H7 (cell line): ENCODE results near the gene DDX25. TPM values are rescaled to one million over a fixed set of nuclear protein-coding genes. Genes with fewer than 3 reads are reported as not detected.

Experiments
- DNase-seq: peaks from one replicate; pipeline ENCODE4 v3.0.0; 2012
- H3K27me3 ChIP-seq: 2 replicates; pipeline ENCODE4 v1.6.0; 2011; ENCODE audit warnings: mild to moderate bottlenecking, low read length; ENCODE audit not compliant: control insufficient read depth, insufficient read depth
- H3K36me3 ChIP-seq: replicated peaks from 2 replicates; pipeline ENCODE4 v1.5.1; 2011; ENCODE audit warnings: low read length; ENCODE audit not compliant: control insufficient read depth, insufficient read depth
- H3K4me3 ChIP-seq: 2 replicates; pipeline ENCODE4 v1.5.1; 2011; ENCODE audit warnings: low read depth, mild to moderate bottlenecking, control low read depth, low read length, moderate library complexity; ENCODE audit not compliant: insufficient read depth
- total RNA-seq: library from RNA; depleted of rRNA; stranded (reverse); fragments of >200 nt; shearing (Covaris generic); gene quantifications from 2 replicates; pipeline ENCODE4 v1.2.3, GENCODE V29; 2014

The DDX25 gene
- total RNA-seq, 1 experiment from 2014 or later = 6.7 TPM

DNA sequence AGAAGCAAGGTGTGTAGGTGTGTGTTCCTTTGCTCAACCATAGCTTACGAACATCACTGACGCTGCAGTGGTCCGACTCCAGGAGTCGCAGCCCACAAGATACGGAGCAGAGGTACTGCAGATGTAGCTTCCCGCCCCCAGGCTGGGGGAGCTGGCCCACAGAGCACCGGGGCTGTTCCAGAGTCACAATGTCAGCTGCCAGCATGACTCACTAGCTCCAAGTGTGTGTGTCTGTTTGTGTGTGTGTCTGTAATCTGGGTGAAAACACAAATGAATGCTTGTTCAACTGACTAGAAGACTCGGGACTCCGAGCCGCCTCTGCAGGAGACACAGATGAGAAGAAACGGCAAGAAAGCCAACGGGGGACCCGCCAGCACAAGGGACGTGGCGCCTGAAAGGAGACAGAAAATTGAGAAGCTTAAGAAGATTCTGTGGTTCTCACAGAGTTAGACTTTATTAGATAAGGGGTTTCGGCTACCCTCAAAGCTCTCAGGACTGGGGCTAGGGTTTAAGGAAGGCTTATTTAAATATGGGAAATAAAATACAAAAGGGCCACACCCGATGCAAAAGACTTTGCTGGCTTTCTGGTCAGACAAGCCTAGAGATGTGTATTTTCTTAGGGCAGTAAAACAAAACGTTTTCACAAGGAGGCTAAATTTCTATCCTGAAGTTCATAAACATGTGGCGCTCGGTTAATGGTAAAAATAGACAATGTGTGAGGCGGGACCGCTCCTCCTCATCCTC, 52.3 kb downstream of the DDX25 start:
- Histone ChIP-seq H3K36me3 (no peaks in the 10 kb centered on the region), H3K4me3 (no peak overlapping the region)
- no peak for DNase-seq

DNA sequence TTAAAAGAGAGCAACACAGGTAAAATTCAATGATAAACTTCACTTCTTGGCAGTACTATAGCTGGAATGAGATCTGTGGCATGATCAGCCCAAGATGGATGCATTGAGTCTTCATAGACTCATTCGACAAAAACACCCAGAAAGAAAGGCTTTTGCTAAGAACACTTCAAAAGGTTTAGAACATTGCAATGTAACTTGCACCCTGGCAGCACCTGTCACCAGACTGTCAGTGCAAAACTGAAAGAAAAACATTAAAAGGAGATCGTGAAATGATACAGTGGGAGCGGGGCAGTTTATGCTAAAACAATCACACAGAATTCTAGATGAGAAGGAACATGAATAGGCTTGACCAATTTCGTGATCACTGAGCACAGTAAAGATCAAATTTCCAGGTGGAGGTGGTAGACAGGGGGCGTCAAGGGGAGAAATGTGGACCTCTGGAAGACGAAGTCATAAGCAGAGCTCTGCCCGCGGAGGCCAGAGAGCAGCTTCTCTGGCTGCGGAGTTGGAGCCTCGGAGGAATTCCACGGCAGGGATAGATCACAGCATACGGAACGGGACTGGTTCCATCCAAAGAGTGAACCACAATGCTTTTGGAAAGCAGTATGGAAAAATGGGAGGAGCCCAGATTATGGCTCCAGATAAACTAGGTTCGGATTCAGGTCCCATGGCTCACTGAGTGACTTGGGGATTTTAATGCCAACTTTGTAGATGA, 53.5 kb downstream of the DDX25 start:
- Histone ChIP-seq H3K36me3 (no peaks in the 10 kb centered on the region), H3K4me3 (no peak overlapping the region), H3K27me3 (no peaks in the 10 kb centered on the region)
- no peak for DNase-seq

More for the DNA sequence above, 52.3 kb downstream of the DDX25 start:
- H3K27me3 ChIP-seq = no peaks in the 10 kb centered on the region

DNA sequence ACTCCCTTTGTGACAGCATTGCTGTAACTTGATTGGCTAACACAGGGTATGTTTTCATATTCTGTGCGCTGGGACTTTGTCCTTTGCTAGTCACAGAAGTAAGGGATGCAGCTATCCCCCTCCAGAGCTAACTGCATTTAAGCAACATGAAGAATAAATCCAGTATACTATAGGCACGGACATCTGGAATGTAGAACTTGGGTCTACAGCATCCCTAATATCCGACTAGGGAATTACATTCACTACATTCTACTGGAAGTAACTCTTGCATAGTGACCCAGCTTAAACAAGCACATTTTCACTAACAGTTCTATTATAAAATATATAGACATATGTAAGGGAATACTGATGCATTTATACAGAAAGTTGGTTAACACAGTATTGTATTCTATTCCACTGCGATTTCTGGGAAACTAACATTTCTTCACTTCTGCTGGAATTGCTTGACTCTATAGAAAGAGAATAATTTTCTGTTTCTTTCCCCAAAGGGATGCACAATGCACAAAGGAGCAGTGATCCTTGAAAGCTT, 54.6 kb downstream of the DDX25 start:
- no peaks in the 10 kb centered on the region for H3K27me3 ChIP-seq
- H3K36me3 ChIP-seq = no peaks in the 10 kb centered on the region
- H3K4me3 ChIP-seq = no peak overlapping the region
- DNase-seq = no peak

DNA sequence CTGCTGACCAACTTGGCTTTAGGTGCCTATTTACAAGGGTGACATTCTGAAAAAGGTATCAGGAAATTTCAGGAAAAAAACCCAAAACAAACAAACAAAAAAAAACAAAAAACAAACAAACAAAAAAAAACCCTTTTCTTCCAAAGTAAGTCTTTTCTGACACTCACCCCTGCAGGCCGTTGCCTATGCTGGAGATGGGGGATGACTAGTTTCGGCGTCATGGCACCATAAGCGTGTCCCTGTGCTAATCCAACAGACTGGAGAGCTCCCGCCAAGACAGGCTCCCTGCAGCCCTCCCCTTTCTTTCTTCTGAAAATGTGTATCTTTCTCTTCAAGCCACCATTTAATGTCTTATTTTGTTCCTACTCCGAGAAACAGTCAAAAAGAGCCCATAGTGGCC, 55.2 kb downstream of the DDX25 start:
- DNase-seq = no peak
- no peaks in the 10 kb centered on the region for H3K27me3 ChIP-seq
- no peaks in the 10 kb centered on the region for H3K36me3 ChIP-seq

DNA sequence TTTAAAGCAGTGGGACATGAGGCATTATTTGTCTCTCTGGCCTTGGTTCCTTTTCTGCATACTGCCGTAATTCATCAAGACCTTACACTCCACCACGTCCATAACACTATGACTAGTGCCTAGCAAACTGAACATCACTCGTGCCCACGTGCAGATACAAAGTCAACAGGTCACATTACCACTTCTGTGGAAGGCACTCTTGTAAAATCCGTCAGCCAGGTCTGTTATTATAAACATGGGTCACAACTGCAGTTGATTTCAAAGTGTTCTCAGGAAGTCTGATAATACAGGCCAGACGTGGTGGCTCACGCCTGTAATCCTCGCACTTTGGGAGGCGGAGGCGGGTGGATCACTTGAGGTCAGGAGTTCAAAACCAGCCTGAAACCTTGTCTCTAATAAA, 55.6 kb downstream of the DDX25 start:
- H3K27me3 ChIP-seq = no peaks in the 10 kb centered on the region

More for the DNA sequence above, 55.2 kb downstream of the DDX25 start:
- no peak overlapping the region for H3K4me3 ChIP-seq

DNA sequence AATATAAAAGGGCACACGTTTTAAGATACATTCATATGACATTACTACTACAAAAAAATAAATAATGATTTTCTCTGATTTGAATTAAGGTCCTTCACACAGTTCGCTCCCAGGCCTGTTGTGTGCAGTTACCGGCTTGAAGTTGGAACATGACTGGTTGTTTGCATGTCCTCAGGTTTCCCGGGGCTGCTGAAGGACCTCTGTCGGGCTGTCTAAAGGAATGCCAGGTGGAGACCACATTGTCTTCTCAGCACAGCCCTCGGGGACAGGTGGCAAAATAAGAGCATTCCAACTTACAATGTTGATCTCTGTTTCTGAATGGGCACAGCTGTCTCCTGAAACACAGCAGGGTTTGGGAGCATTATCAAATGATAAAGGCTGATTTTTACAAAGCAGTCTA, 56.5 kb downstream of the DDX25 start:
- no peak for DNase-seq
- H3K36me3 ChIP-seq = no peaks in the 10 kb centered on the region
- H3K4me3 ChIP-seq = no peak overlapping the region
- no peaks in the 10 kb centered on the region for H3K27me3 ChIP-seq

More for the DNA sequence above, 55.6 kb downstream of the DDX25 start:
- no peaks in the 10 kb centered on the region for H3K36me3 ChIP-seq
- no peak for DNase-seq
- H3K4me3 ChIP-seq = no peak overlapping the region

DNA sequence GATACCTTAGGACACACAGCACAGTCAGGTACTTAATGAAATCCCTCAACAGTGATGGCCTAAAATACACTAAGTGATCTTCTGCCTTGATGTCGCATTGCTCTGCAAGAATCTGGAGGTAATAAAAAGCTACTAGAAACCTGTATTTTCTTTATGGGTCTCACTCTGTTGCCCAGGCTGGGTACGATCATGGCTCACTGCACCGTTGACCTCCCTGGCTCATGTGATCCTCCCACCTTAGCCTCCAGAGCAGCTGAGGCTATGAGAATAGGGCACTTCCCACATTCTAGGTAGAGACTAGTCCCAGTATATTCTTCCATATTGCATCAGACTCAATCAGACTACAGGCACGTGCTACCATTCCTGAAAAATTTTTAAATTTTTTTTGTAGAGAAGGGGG, 63.2 kb downstream of the DDX25 start:
- no peaks in the 10 kb centered on the region for H3K27me3 ChIP-seq
- DNase-seq = no peak
- H3K36me3 ChIP-seq = no peaks in the 10 kb centered on the region; the same call in 1 of the 2 replicates
- no peak overlapping the region for H3K4me3 ChIP-seq

DNA sequence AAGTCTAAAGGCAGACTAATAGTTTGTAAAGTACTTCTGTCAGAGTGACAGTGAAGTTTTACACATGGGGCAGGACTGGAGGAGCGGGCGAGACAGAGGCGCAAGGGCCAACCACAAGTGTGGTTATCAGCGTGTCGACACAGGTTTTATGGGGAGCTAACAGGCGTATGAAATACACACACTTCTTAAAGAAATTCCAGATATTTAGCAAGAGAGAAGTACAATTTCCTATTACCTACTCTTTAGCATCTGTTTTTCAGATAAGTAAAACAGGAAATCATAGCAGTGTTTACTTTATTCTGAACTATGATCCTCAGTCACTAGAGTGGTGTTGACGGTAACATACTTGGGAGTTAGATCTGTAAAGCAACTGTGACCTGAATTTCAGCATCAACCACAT, 64.0 kb downstream of the DDX25 start:
- DNase-seq = no peak
- no peaks in the 10 kb centered on the region for H3K27me3 ChIP-seq
- H3K4me3 ChIP-seq = no peak overlapping the region
- H3K36me3 ChIP-seq = no peaks in the 10 kb centered on the region; the same call in 1 of the 2 replicates

DNA sequence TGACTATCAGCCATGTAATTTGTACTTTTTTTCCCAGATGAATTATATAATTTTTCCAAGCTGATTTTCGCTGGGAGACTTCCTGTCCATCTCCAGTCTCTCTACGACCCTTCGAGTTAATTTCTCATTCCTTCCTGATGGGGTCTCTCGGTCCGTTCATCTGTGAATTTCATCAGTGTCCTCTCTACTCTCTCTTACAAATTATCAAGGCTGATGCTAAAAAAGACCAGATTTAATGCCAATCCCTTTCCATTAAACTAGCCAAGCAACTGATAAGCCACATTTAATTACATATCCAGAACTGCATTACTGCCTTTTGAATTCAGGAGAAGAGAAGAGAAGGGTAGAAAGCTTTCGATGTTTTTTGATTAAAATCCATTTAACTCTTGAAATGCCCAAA, 67.3 kb downstream of the DDX25 start:
- H3K27me3 ChIP-seq = no peaks in the 10 kb centered on the region
- peak; percentile 8 for DNase-seq
- no peaks in the 10 kb centered on the region; the same call in 1 of the 2 replicates for H3K36me3 ChIP-seq
- H3K4me3 ChIP-seq = no peak overlapping the region

DNA sequence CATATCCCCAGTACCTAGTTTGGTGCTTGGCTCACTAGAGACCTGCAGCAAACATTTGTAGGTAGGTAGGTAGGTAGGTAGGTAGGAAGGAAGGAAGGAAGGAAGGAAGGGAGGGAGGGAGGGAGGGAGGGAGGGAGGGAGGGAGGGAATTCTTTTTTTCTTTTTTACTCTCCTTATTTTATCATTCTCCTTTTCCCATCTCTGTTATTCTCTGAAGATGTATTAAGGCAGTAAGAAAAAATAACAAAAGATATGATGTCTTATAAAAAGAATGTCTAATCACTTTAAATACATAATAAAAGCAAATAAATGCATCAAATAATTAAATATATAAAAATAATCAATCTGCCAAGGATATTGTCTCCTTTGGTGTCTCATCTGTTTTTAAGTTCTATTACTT, 70.0 kb downstream of the DDX25 start:
- no peak for DNase-seq
- Histone ChIP-seq H3K36me3 (no peaks in the 10 kb centered on the region; the same call in 1 of the 2 replicates), H3K4me3 (no peak overlapping the region), H3K27me3 (no peaks in the 10 kb centered on the region)

DNA sequence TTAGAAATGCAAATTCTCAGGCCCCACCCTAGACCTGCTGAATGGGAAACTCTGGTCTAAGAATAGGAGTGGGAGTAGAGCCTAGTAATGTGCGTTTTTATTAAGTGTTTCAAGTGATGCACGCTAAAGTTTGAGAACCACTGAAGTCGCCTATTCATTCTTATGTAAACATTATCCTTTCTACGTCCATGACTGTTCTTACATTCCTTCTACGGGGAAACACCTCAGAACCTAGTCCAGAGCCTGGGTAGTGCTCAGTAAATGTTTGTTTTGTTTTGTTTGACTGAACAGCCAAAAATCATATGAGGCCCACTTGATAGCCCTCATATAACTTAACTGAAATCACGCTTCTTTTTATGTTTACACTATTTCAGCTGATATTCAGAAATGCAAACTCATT, 71.3 kb downstream of the DDX25 start:
- Histone ChIP-seq H3K4me3 (no peak overlapping the region), H3K36me3 (no peaks in the 10 kb centered on the region; the same call in 1 of the 2 replicates)
- DNase-seq = no peak

DNA sequence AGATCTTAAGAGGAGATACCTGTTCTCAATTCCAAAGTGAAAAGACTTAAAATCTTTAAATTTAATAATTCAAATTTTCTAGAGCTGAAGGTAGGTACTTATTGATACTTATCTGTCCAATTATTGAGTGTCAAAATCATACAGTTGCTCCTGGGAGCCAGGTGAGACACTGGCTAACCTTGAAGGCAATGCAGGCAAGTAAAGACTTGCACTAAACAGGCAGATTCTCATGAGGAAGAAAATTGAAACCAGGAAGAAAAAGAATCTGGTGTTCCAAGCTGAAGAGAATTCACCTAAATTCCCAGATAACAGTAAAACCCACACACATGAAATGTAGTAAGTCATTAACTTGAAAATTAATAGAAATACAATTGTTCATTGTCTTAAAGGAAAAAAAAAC, 71.8 kb downstream of the DDX25 start:
- Histone ChIP-seq H3K36me3 (no peaks in the 10 kb centered on the region; the same call in 1 of the 2 replicates), H3K4me3 (no peak overlapping the region), H3K27me3 (no peaks in the 10 kb centered on the region)
- DNase-seq = no peak

More for the DNA sequence above, 71.3 kb downstream of the DDX25 start:
- H3K27me3 ChIP-seq = no peaks in the 10 kb centered on the region

DNA sequence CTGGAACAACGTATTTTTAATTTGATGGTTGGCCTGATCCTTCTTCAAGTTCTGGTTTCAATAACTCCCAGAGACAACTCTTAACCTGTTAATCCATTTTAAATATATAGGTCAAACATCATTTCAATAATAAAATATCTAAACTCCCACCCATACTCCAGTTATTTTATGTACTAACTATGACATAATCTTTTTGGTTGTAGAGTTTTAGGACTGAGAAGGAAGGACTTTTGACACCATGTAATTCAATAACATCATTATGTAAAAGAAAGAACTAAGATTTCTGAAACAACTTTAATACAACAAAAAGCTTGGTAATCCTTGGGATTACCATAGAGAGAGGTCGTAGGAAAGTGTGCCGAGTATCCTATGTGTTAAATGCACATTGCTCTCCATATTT, 73.0 kb downstream of the DDX25 start:
- Histone ChIP-seq H3K27me3 (no peaks in the 10 kb centered on the region), H3K4me3 (no peak overlapping the region), H3K36me3 (no peaks in the 10 kb centered on the region; the same call in 1 of the 2 replicates)
- no peak for DNase-seq

DNA sequence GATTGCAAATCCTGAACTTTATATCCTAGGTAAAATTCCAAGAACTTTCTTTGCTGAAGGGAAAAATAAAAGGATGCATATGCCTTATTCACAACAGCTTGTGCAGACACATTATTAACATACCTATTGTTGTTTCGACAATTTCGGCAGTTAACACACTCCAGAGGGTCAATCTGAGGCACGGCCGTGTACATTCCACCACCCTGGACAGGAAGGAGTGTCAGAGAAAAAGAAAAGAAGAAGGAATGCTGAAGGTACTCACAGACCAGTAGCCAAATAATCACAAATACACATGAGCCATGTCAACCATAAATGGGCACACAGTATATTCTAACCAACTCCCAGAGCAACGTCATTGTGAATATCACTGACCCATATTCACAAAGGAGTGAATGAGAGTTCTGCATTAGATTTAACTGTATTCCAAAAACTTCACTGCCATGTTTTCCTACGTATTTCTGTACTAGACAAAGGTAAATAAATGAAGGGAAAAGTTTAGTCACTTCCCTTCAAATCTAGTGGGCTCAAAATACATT, 73.9 kb downstream of the DDX25 start:
- no peak overlapping the region for H3K4me3 ChIP-seq
- H3K36me3 ChIP-seq = no peaks in the 10 kb centered on the region; the same call in 1 of the 2 replicates
- no peak for DNase-seq
- H3K27me3 ChIP-seq = no peaks in the 10 kb centered on the region
